Amniotic epithelial cell (primary cell): Measurements from ENCODE around the gene PLEKHM3.

Experiments used
- DNase-seq: peaks from one replicate; pipeline ENCODE4 v3.0.0-alpha.2; 2010; ENCODE audit warnings: low read depth

The PLEKHM3 gene

DNA sequence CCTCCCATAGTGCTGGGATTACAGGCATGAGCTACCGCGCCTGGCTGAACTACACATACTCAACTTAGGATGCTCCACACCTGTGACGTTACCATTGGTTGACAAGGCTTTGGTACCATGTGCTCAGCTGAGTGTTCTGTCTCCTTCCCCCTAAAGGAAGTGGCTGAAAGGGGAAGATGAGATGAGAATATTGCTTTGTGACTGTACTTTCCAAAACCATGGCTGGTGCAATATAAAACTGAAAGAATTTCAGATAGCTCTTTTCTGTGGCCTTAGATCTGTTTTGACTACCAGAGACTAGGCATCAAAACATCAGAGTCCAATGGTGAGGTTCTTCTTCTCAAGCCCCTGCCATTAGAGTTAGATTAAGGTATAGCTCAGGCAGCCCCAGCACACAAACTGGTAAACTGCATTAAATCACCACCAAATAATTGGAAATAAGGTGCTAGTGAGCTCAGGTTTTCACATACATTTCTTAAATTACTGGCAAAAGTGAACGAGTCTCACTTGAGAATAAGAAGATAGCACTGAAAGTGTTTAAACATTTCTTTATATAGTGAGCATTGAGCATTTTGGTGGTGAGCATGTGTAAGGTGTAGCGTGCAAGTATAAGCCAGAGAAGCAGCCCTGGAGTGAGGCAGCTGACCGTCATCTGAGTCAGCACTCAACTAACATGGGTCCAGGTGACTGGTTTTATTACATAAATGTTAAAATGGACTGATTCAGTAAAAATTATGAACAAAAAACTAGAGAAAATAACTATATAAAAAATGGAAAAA, 142.1 kb downstream of the PLEKHM3 start:
- DNase-seq: no peak

DNA sequence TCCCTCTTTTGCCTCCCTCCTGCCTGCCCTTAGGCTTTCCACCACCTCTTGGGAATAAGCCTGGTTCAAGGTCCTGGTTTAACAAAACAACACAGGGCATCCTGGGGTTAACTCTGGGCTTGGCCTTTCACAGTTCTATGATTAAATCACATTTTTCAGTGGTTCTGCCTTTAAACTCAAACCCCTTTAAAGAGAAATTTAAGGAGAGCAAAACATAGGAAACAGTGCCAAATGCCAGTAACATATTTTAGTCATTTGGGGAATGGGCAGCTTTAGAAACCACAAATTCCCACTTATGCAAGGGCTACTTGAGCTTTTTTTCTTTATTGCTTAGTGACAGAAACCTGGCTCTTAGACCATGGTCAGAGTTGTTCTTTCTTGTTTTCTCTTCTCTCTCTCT, 143.4 kb downstream of the PLEKHM3 start:
- no peak for DNase-seq

GRCh38 chr2:207879536-207879935, 145.8 kb downstream of the PLEKHM3 start:
- DNase-seq: no peak

DNA sequence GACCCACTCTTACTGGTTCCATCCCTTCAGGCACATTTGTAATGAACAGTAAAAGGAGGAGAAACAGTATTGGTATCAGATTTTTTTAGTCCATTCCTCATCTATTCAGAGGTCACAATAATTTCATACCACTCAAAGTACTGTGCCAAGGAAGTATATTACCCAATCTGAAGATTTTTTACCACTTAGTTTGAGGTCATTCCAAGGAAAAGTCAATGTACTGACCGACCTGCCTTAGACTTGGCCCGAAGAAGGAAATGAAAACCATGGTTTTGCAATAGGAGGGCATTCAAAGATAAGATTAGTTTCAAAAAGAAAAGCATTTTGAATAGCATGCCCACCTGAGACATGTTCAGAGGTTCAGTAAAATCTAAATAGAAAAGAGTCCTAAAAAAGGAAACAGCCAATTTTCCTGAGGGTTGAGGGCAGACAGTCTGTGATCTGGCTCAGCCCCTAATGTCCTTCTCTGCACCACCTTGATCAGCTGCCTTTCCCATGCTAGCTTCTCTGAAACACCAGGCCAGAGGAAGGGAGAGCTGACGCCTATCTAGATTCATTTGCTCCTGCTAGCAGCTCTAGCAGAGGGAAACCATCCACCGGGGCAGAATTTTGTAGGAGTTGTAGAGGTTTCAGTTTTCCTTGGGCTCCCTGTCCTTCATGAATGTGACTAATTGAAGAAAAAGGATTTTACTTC, 148.3 kb downstream of the PLEKHM3 start:
- peak; percentile 31 for DNase-seq

DNA sequence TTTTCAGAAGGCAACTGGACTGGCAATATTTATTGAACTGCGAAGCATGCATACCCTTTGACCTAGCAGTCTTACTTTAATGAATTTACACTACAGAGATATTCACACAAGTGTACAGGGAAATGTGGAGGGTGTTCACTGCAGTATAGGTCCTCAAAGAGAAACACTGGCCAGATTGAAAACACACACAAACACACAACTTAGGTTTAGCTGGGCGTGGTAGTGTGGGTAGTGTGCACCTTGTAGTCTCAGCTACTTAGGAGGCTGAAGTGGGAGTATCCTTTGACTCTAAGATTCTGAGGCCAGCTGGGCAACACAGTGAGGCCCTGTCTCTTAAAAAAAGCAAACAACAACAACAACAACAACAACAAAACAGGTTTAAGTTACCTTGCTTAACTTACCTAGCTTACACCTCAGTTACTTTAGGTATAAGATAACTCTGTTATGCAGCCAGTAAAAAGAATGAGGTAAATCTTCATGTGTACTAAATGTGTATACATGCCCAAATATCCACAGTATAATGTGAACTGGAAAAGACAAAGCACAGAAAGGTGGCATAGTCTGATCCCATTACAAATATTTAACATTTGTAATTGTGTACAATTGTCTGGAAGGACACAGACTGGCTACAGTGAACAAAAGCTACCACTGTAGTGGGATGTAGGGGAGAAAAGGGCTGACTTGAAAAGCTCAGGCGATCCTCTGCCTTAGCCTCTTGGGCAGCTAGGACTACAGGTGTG, 149.7 kb downstream of the PLEKHM3 start:
- no peak for DNase-seq

DNA sequence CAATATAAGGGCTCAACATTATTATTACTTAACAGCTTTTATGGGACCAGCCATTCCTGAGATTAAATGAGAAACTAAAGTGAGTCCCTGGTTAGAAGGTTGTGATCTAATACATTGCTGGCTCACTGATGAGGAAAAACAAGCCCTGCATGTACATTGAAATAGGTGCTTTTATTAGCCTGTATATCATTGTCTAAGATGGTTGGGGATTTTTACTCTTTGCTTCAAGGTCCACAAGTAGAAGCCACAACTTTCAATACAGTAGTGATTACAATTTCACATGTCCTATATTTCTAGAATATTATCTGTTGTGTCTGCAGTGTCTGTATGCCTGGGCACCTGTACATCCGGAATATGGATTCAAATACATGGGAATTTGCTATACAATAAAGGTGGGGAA, 151.5 kb downstream of the PLEKHM3 start:
- DNase-seq: no peak

- DNase-seq: no peak
Measured at GRCh38 chr2:207871911-207872310, 153.4 kb downstream of the PLEKHM3 start.

- DNase-seq: no peak
Measured at GRCh38 chr2:207871506-207871905, 153.8 kb downstream of the PLEKHM3 start.

DNA sequence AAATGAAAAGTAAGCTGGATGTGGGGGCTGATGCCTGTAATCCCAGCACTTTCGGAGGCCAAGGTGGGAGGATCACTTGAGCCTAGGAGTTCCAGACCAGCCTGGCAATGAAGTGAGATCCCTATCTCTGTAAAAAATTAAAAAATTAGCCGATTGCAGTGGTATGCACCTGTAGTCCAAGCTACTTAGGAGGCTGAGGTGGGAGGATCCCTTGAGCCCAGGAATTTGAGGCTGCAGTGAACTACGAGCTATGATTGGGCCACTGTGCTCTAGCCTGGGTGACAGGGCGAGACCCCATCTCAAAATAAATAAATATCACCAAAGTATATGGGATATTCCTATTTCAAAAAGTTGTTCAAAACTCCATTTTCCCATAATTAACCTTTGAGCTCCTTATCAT, 154.5 kb downstream of the PLEKHM3 start:
- DNase-seq: no peak

GRCh38 chr2:207869784-207870778, 155.2 kb downstream of the PLEKHM3 start:
- peak; percentile 81 for DNase-seq

DNA sequence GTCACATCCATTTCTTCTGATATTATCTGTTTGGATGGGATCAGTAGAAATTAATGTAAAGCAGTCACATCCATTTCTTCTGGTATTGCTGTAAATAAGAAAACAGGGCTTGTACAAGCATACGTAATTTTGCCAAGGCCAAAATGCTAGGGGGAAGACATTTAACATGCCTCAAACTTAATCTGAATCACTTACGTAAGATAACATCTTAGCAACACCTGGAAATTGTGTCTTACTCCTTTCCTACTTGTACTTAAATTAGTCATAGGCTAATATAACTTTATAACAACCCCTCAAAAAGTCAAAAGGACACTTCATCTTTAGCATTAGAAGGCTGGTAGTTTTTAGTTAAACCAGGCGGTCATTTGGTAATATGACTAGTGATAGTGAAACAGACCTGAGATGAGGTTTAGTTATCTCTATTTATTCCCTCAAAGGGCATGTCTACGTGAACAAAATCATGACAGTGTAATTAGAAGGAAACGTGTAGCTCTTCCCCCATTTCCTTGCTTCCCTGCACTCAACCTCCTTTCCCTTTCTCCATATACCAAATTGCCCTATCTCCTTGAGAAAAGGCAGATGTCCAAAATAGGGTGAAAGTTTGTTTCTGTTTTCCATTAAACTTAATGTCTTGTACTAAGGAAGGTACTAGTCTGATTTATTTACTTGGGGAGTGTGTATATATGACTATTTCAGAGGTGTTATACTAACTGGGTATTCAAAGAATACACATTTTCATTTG, 156.3 kb downstream of the PLEKHM3 start:
- no peak for DNase-seq

GRCh38 chr2:207867905-207868304, 157.4 kb downstream of the PLEKHM3 start:
- no peak for DNase-seq

DNA sequence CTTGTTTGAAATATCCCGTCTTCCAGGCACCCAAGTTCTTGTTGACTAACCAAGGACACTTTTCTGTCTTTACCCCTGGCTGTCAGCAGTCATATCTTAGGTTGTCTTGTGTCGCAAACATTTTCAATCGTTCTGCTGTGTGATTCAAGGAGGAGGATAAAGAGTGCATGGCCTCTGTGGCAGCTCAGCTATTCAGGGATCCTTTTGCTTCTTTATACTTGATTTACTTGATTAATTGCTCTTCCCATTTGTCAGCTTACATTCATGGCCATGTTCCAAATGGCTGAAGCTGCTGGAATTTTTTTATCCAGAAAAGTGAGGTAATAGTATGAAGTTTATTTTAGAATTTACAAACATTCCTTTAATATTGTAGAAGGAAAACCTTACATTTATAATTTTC, 158.3 kb downstream of the PLEKHM3 start:
- peak; percentile 50 for DNase-seq

DNA sequence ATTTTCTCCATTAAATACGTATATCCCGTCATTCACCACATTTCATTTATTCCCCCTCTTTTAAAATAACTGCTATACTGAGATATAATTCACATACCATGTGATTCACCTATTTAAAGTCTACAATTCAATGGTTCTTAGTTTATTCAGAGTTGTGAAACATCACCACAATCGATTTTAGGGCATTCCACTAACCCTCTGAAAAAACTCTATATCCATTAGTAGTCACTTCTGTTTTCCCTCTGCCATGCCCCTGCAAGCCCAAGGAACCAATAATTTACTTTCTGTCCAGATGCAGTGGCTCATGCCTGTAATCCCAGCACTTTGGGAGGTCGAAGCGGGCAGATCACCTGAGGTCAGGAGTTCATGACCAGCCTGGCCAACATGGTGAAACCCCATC, 160.1 kb downstream of the PLEKHM3 start:
- no peak for DNase-seq

GRCh38 chr2:207863345-207863744, 162.0 kb downstream of the PLEKHM3 start:
- no peak for DNase-seq

- DNase-seq: no peak
Measured at GRCh38 chr2:207861789-207862188, 163.5 kb downstream of the PLEKHM3 start.

- DNase-seq: no peak
Measured at GRCh38 chr2:207860685-207861084, 164.6 kb downstream of the PLEKHM3 start.

DNA sequence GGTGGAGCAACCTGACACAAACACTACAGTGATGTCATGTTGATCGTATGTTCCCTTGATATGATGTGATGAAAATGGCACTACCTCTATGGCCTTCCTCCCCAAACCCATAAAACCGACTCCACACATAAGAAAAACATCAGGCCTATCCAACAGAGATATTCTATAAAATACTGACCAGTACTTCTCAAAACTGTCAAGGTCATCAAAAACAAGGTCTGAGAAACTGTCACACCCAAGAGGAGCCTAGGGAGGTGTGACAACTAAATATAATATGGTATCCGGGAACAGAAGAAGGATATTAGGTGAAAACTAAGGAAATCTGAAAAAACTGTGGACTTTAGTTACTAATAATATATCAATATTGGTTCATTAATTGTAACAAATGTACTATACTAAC, 169.7 kb downstream of the PLEKHM3 start:
- no peak for DNase-seq

DNA sequence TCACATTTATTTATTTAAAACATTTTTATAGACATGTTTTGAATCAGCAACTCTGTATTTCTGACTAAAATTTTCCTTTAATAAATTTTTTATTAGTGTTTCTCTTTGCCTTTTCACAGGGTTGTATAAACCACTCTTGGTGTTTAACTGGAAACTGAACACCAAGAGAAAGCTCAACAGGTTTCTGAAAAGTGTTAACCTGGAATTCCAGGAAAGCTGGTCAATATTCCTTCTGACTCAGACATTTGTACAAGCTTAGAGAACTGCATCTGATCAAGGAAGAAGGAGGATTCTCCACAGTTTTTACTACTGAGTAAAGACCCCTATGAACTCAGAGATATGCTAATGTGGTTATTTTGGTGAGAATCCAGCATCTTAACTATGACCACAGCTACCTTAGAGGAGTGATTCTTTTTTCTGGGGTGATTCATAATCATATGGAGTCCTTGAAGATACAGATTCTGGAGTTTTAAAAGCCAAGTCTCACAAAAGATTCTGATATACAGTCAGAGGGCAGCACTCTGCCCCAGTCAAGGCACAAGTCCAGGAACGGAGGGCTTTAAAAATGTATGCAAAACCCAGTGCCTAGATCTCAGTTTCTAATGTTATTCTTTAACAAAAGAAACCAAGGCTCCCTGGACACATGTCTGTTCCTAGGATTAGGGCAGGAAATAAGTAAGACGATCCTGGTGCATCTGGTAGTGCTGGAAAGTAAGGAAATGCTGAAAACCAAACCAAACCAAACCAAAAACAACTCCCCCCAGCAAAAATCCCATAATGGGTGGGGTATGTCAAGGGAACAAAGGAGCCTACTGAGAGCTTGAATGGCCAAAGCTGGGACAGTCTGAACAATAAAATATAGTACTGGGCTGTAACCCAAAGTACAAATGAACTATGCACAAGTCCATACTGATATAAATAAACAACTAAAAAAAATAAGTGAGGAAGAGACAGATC, 170.6 kb downstream of the PLEKHM3 start:
- peak; percentile 78 for DNase-seq

DNA sequence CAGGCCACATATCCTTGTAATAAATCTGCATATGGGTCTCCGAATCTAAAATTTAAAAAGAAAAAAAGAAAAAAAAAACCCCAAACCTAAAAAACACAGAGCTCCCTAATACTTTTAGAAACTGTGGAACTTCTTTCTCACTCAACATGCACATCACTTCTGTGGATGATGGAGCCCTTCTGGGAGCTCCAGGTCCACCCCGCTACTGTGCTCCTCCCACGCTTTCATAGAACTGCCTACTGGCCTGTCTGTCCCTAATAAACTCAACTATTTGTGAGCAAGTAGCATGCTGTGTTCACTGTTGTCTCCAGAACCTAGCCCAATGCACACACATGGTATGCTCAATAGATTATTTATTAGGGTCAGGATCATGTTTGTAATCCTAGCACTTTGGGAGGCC, 172.5 kb downstream of the PLEKHM3 start:
- DNase-seq: no peak
